ACHN (cell line): ENCODE data around the gene OLFM4.
"Not testable (repeated sequence)": the region's sequence is repeated elsewhere in the genome, so short reads cannot be mapped to it uniquely, and the experiment has no call there.

ENCODE experiments used
- DNase-seq: peaks from one replicate; pipeline ENCODE4 v3.0.0-alpha.2; 2015
- in situ Hi-C: cut with HindIII; loops from 2 replicates; pipeline ENCODE4 v1.10.0; 2017; ENCODE audit warnings: low sequenced_read_pairs, low pct_ligation_motif_present, low pct_unique_long_range_greater_than_20kb

Gene OLFM4

DNA sequence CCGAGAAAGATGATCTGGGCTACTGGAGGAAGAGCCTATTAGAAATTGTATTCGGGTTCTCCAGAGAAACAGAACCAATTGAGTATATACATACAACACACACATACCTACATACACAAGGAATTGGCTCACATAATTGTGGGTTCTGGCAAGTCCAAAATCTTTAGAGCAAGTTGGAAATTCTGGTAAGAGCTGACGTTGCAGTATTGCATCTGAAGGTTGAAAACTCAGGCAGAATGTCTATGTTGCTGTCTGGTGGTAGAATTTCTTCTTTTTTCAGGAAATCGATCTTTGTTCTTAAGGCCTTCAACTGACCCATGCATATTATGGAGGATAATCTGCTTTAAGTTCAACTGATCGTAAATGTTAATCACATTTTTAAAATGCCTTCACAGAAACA lies 15.5 kb upstream of the OLFM4 start:
- DNase-seq = no peak
- in situ Hi-C loops = no loop called here

DNA sequence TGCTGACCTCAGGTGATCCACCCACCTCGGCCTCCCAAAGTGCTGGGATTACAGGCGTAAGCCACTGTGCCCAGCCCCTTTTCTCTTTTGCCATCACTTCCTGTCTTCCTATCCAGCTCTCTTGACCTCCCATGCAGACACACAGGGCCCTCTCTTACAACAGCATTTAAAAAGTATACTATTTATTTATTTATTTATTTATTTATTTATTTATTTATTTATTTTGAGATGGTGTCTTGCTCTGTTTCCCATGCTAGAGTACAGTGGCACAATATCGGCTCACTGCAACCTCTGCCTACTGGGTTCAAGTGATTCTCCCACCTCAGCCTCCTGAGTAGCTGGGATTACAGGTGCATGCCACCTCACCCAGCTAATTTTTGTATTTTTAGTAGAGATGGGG lies 14.6 kb upstream of the OLFM4 start:
- in situ Hi-C loops, DNase-seq: not testable (repeated sequence)

DNA sequence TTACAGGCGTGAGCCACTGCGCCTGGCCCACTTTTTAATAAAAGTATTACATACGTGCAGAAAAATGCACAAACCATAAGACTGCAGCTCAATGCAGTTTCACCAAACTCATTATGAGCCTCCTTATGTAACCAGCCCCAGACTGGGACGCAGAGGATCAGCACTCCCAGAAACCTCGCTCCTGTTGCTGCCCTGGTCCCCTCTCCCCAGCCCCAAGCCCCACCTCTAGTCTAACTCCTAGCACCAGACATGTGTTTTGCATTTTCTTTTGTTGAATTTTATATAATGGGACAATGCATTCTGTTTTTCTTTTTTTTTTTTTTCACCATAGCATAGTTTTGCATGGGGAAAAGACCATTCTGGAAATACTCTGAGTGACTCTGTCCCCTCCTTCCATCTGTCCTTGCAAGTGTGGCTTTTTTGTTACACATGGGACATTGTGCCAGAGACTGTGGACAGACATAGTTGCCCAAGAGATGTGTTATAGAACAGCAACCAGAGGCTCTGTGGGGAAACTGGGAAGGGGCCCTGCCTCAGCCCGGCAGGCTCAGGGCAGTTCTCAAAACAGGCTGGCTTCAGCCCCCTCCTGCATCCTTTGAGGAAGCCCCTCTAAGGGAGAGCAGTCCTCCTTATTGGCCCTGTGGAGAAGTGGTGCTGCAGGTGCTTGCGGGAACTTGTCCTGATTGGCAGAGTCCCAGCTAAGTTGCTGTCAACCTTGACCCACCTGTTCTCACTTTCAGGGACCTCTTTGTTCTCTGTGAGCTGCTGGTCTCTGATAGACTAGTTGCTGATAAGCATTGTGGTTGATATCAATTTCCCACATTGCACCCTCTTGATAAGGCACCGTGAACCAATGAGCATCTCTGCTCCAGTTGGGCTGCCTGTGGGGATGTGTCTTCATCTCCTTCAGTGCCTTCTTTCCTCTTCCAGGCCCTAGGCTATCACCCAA lies 13.8 kb upstream of the OLFM4 start:
- no peak for DNase-seq
- in situ Hi-C loops = no loop called here

DNA sequence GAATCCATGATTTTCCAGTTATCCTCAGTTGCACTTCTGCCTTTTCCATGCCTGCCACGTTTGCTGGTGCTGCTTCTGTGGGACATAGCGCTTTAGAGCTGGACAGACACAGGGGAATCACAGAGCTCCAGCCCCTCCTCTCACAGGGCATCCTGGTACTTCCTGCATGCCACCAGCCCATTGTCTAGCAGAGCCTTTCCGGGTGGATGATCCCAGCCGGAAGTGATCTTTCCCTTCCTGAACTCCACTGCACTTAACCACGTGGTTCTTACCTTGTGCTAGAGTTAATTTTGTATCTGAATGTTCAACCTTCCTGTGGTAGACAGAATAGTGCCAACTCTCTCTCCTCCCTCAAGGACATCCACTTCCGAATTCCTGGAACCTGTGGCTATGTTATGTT lies 12.6 kb upstream of the OLFM4 start:
- in situ Hi-C loops = no loop called here
- DNase-seq = no peak

DNA sequence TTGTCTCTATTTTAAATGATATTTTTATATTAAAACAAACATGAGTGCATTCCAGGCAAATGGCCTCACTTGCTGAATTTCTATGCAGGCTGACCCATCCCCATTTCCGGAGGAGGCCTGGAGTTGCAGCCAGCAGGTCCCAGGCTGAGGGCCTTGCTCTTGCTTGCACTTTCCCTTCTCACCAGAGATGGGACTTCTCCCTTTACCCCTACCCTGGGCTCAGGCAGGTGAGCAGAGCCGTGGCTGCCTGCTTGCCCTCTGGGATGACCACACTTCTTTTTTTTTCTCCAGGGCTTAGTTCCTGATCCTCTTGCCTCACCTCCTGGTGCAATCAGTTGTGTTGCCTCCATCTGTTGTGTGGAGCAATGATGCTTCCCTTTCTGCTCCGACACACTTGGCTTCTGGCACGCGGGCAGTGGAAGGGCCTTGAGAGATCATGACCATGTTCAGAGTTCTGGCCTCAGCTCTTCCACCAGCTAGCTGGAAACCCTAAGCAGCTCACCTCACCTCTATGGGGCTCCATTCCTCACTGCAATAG lies 11.1 kb upstream of the OLFM4 start:
- no peak for DNase-seq
- in situ Hi-C loops = no loop called here

DNA sequence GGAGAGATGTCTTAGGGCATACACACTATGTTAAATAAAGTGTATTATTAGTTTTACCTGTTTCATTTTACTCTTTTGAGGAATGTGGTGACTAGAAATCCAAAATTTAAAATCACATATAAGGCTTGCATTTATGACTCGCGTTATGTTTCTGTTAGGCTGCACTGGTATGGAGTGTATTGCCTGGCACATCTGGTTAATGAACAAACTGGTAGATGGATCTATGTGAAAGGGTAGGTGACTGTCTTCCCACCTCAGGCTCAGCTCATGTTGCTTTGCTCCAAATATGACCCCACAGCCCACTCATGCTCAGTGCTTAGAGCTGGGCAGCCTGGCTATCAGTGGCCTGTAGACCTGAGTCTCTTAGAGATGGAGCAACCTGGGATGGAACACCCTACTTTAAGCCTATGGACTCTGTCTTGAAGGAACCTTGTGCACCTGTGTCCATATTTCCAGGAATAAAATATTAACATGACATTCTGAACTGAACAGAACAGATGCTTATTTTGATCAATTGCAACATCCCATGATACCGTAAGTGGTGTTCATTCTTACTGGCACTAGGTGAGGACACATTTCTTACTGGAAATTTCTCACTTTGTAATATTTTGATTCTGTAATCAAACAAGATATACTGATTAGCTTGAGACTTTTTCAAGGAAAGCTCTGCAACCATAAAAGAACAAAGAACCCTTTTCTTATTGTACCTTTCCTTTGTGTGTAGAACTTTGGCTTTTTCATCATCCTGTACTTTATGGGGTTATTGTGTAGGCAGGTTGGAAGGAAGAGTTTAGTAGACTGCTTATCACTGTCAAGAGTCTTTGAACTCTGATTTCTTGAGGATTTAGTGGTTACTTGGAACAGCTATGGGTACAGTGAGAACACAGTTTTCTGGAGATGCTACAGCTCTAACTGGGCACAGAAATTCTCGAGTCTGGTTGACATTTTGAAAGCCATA lies 9.6 kb upstream of the OLFM4 start:
- in situ Hi-C loops = no loop called here
- DNase-seq = no peak

DNA sequence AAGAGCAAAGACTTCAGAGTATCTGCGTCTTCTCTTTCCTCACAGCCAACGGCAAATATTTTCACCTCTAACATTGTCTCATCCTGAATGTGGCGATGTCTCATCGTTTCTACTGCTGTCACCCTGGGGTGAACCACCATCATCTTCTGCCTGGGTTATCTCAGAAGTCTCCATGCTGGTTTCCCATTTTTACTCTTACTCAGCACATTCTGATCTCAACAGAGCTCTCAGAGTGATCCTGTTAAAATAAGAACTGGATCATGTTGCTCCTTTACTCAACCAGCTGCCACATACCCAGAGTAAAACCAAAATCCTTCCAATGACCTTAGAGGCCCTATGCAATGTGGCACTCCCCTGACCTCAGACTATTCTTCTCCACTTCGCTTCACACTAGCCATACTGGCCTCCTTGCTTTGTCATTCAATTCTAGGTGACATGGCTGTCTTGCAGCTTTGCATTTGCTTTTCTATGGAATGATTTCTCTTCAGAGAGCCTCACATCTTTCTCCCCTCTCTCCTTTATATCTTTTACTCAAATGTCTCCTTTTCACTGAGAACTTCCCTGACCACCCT lies 7.8 kb upstream of the OLFM4 start:
- in situ Hi-C loops = no loop called here
- no peak for DNase-seq

DNA sequence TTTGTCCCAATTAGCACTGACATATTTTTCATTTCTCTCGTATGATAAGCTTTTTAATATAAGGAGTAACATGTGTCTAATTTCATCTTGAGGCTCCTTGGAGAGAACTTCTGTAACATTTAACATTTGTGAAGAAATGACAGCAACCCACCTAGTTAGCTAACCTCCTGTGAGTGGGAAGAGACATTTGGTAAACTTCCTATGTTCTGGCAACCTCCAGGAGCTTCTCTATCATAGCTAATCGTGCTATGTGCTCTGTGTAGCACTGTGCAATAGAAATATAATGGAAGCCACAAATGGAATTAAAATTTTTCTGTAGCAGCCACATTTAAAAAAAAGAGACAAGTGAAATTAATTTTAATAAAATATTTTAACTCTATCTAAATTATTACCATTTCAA lies 5.4 kb upstream of the OLFM4 start:
- DNase-seq = no peak

DNA sequence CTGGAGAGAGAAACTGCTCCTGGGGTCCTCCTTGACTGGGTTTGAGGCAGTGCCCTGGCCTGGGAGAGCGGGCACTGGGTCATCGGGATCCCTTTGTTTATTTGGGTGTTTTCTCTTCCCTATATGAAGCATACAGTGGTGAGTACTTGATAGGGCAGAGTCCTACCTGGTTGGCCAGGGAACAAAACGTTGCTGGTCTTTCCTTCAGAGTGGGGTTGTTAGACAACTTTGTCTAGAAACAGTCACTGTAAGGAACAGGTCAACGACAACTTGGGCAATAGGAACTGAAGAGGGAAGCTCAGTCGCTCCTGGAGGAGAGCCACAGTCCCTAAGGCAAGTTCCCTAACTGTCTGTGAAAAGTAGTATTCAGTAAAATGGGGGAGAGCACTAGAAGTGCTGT lies 550 bp upstream of the OLFM4 start:
- DNase-seq = no peak
- in situ Hi-C loops = no loop called here

More for the DNA sequence above, 5.4 kb upstream of the OLFM4 start:
- in situ Hi-C loops = no loop called here

DNA sequence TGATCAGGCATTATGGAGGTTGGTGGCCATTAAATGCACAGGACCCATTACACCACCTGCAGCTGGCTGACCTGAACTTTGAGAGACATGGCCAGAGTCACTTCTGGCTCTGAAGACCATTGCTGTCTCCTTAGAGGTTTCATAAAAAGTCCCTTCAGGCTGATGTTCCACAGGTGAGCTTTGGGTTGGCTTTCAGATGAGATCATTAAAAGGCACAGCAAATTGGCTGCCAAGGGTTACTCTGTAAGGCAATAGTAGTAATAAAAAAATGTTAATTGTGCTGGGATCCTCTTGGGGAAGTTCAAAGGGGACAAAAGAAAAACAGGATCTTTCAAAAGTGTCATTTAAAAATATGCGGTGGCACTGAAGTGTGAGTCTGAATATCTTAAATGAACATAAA lies 4.2 kb downstream of the OLFM4 start:
- in situ Hi-C loops = no loop called here
- no peak for DNase-seq

DNA sequence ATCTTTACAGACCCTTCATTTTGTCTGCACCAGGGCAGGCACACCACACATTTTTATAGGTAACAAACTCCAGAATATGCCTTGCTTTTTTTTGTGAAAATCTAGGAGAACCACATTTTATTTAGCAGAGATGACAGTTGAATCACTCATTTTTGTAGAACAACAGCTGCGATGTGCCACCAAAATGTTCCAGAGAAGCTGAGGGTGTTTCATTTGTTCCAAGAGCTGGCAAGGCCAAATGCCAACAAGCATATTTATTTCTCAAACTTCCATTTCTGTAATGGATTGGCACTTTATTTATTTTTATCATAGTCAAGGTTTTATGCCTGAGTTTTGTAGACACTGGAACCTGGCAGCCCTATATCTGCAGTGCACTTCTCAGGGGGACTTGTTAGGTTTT lies 10.4 kb downstream of the OLFM4 start:
- in situ Hi-C loops = no loop called here
- no peak for DNase-seq

DNA sequence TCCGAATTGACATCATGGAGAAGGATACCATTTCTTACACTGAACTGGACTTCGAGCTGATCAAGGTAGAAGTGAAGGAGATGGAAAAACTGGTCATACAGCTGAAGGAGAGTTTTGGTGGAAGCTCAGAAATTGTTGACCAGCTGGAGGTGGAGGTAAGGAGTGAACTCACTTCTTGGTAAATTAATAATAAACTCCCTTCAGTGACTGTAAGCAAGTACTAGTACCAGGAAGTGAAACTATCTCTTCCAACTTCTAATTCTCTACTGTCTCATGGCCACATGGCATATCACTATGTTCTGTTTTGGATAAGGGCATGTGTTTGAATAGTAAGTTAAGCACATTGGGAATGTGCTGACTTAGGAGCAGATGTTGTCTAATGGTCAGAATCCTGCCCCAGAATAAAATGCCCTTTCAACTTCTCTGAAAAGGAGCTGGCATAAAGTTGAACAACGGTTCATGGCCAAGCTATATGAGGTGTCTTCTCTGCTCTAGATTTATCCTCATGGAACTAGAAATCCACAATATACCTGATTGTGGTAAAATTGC lies 13.4 kb downstream of the OLFM4 start:
- DNase-seq = no peak
- in situ Hi-C loops = no loop called here

DNA sequence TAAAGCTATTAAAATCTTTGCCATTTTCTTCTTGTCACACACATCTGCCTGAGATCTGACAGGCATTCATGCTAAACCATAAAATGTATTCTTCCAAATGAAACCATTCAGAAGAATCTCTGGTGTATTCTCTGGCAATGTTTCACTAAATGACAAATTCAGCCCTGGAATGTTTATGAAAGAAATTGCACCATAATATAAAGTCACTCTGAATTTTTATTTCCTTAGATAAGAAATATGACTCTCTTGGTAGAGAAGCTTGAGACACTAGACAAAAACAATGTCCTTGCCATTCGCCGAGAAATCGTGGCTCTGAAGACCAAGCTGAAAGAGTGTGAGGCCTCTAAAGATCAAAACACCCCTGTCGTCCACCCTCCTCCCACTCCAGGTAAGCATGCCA lies 14.3 kb downstream of the OLFM4 start:
- no peak for DNase-seq
- in situ Hi-C loops = no loop called here

DNA sequence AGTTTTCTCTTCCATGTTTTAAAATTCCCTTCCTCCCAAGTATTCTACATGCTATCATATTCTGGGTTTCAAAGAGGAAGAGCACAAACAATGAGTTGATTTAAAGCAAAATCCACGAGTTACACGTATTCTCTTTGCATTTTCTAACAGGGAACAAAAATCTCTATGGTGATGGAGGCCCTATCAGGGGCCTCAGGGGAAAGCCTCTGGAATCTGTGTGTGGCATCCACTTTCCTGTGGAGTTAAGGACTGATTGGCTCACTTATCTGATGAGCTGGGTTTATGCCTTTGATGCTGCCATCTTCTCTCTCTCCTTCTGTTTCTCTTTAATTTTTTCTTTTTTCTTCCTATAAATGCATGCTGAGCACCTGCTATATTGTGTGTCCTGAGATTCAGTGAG lies 14.8 kb downstream of the OLFM4 start:
- in situ Hi-C loops = no loop called here
- no peak for DNase-seq

DNA sequence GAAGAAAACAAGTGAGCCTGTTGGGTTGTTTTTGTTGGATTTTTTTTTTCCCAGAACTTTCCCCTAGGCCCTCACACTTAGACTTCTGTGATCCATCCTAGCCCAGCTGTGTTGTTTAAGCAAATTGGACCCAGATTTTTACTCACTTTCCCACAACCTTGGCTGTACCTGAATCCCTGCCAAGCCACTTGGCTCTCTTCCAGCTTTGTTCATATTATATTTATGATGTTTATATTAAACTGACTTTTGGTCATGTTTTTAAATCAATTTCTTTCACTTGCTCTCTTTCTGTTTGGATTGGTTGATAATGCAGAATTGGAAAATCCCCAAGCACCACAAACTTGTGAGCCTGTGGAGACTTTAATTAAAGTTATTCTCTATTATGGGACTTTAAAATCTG lies 16.6 kb downstream of the OLFM4 start:
- in situ Hi-C loops = no loop called here
- DNase-seq = no peak

DNA sequence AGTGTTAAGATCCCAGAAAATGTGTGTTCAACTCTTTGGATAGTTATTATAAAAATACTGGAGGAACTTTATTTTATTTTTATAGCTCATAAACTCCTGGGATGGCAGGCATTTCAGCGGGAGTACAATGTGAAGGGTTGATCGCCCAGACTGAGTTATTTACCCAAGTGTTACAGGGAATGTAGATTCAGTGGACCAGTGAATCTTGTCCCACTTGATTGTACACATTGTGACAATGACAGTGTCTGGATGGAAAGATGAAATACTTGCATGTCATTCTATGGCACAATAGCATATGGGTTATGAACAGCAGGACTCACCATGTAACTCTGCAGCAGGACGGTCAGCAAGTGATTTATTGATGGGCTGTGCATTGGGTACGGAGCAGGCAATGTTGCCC lies 20.3 kb downstream of the OLFM4 start:
- no peak for DNase-seq
- in situ Hi-C loops = no loop called here

DNA sequence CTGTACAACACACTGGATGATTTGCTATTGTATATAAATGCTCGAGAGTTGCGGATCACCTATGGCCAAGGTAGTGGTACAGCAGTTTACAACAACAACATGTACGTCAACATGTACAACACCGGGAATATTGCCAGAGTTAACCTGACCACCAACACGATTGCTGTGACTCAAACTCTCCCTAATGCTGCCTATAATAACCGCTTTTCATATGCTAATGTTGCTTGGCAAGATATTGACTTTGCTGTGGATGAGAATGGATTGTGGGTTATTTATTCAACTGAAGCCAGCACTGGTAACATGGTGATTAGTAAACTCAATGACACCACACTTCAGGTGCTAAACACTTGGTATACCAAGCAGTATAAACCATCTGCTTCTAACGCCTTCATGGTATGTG lies 21.5 kb downstream of the OLFM4 start:
- in situ Hi-C loops = no loop called here
- no peak for DNase-seq

DNA sequence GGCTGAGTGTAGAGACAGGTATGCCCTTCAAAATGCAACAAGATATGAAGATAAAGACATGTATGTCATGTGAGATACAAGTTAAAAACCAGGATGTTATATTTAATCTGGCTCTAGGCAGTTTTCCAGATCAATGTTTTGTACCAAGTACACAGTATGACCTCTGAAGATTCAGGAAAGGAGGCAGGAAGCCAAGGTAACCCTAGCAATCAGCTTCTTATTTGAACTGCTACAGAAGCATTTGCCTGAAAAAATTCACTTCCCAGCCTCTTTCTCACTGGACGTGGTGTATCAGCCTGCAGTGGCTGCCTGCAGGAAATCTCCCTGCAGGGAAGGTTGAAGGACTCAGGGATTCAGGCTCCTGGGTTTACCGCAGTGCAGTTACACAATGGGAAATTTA lies 24.1 kb downstream of the OLFM4 start:
- no peak for DNase-seq
- in situ Hi-C loops = no loop called here

DNA sequence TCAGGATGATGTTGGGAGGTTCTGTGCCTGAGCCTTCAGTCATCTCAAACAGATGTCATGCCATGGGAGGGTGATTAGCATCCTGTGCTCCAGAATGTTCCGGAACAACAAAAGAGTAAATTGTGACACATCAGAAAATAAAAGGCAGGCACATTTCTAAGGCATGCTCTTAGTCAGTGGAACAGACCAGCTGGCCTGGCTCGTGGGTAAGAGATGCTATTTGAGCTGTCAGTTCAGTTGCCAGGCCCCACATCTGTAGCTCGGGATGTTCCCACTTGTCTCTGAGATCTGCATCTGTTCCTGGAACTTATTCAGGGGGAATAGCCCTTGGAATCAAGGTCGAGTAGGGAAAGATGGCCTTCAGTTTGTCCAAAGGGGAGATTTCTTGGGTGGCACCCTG lies 26.0 kb downstream of the OLFM4 start:
- no peak for DNase-seq
- in situ Hi-C loops = no loop called here
